GM19351 (cell line): ENCODE results near the gene IRF2.

Experiments
- ATAC-seq: cut with Tn5 transposase; IDR thresholded peaks from one replicate; pipeline ENCODE4 v1.9.1; 2021; ENCODE audit warnings: mild to moderate bottlenecking, moderate library complexity; ENCODE audit not compliant: unreplicated experiment

The IRF2 gene

DNA sequence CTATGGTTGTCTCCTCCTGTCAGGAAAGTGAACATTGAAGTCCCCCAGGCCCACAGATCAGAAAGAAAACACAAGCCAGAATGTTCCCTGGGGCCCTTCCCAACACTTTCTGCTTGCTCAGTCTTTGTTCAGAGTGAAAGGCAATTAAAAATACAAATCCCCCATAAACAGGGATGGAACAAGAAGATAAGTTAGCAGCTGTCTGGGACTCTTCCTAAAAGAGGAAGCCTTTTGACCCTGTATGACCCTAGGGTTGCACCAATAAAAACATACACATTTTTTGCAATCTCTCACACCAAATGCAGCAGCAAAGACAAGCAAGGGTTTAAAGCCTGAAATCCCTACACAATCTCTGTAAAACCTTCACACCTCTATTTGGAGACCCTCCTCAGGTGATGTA lies 22.6 kb downstream of the IRF2 start:
- no peak for ATAC-seq

DNA sequence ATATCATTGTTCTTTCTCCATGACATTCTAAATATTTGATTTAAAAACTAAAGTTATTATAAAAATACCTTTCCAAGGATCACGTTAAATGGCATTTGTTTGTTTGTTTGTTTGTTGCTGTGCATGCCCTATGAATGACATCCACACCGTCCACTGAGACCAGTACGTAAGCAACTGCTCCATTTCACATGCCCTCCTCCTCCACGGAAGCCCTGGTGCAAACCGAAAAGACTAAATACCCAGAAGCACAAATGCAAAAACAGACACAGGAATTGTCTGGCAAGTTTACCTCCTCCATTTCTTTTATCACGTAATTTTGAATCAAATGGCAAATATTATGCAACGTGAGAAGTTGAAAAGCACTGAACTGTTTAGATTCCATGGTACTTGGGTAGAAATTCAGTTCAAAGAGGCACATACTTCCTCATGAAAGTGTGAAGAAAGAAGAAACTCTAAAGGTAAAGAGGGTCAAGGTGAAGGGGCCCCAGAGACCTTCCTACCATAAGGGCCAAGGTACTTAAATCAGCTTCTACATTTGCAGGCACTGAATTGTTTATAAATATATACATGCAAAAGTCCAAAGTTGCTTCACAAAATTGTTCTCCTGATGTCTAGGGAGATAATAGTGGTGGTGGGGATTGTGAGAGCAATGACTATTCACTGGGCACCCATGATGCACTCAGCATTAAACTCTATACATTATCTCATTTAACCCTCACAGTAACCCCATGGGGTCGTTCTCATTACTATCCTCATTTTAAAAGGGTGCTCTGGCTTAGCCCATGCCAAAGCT lies 23.4 kb downstream of the IRF2 start:
- ATAC-seq: no peak

DNA sequence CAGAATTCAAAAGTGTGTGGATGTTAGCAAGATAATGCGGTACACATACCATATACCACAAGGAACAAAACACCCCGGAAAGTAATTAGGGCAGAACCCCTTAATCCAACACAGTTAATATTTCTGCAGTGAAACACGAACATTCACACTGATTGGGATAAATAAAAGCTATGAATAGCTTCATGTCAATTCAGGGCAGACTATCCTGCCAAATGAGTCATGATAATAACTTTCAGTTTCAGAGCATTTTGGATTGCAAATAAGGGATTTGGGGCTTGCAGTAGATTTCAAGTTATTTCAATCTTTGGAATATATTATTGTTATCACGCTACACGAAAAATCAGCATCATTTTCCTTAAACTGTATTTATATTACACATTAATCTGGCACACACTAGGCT lies 24.3 kb downstream of the IRF2 start:
- no peak for ATAC-seq

DNA sequence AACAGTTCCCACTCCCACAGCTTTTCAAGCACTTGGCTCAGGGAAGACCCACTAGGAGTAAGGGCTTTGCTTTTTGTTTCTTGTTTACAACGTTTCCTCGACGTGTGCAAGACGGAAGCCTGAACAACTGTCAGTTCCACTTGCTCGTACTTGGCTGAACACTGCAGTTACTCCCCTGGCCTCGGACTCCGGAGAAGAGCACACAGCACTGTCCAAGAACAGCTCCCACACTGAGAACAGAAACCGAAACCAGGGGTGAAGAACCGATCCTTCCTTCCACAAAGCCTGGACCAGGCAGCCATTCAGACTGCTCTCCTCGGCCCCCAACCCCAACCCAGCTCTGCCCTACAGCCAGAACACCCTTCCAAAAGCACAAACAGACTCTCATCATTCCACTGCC lies 25.5 kb downstream of the IRF2 start:
- no peak for ATAC-seq

DNA sequence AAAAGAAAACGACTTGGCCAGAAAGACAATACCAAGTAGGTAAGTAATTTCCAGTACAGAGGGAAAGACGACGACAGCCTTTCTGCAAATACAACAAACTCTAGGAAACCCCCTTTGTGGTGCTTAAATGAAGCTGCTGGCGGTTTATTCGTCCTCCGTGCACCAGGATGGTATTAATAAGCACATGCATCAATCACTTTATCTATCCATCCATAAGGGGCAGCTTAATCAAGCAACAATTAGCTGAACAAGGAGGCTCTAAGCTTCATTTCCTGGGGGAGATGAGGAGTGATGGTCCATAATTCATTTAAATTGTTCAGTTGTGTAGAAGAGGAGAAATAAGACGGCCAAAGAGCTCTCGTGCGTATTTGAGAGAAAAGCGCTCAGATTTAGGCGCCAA lies 26.2 kb downstream of the IRF2 start:
- no peak for ATAC-seq

DNA sequence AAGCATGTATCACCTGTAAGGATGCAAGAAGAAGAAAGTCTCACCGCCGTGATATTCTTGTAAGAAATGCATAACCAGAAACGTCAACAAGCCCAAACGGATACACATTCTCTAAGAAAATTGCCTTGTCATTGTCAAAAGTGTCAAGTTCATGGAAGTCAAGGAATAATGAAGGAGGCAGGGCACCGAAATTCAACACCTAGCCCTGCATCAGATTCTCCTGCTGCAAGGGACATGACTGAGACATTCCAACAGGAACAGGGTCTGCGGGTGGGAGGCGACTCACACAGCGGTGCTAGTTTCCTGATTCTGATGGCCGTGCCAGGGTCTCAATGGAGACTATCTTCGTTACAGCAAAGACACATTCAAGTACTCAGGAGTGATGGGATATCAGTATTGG lies 26.7 kb downstream of the IRF2 start:
- ATAC-seq: no peak

DNA sequence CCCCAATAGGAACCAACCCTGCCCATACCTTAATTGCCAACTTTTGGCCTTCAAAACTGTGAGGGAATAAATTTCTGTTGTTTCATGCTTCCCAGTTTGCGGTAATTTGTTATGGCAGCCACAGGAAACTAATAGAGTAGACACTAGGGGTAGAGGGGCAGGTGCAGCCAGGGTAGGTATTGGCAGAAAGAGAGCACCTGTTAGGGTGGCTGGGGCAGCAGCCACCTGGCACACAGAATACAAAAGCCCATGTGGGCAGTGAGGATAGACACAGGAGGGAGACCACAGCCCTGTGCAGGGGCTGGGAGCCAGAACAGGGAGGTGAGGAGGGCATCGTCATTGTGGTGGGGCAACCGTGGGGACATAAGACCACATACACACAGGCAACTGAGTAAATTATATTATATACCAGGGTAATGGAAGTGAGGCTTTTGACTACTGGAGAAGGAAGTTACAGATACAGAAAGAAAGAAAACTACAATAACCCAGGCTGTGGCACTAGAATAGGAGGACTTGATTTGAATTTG lies 28.2 kb downstream of the IRF2 start:
- no peak for ATAC-seq

DNA sequence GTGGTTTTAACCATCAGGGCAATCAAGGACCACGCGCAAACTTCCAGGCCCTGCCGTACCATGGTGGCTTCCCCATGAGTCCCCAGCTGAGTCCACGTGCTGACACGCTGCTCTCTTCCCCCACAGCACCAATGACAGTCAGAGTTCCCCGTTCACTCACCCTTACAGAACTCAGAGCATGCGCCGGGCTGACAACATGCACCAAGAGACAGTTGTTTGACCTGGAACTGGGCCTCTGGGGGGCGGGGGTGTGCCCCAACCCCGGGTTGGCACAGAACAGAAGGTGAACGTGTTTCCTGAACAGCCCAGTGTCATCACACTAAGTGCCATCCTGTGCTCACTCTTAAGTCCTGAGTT lies 29.4 kb downstream of the IRF2 start:
- peak; percentile 85 for ATAC-seq

DNA sequence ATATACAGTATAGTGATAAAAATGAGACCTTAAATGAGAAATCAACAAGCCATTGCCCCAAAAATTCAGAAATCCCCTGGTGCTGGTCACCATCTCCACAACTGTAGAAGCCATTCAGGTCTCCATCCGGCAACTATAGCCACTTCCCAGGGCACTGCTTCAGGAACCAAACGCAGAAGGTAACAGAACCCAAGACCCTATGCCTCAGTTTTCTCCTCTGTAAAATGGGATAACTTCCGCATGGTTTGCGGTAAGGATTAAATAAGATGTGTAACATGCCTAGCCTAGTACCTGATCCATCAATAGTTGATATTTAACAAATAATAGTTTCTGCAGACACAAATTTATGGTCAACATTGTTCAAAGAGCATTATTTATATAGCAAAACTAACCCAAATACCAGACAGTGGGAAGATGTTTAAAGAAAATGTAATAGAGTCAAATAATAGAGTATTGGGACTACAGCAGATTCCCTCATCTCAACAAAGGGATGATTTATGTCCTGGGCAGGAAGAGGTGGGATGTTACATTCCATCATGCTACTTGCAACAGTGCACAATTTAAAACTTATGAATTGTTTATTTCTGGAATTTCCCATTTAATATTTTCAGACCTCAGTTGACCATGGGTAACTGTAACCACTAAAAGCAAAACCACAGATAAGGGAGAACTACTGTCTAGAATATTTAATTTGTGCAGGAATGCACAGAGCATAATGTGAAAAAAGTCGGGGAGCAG lies 30.0 kb downstream of the IRF2 start:
- ATAC-seq: no peak

DNA sequence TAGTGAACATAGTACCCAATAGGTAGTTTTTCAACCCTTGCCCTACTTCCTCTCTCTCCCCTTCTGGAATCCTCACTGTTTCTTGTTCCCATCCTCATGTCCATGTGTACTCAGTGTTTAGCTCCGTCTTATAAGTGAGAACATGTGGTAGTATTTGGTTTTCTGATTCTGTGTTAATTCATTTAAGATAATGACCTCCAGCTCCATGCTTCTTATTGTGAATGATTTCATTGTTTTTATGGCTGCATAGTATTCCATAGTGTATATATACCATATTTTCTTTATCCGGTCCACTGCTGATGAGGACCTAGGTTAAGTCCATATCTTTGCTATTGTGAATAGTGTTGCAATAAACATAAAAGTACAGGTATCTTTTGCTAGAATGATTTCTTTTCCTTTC lies 31.0 kb downstream of the IRF2 start:
- ATAC-seq: no peak

DNA sequence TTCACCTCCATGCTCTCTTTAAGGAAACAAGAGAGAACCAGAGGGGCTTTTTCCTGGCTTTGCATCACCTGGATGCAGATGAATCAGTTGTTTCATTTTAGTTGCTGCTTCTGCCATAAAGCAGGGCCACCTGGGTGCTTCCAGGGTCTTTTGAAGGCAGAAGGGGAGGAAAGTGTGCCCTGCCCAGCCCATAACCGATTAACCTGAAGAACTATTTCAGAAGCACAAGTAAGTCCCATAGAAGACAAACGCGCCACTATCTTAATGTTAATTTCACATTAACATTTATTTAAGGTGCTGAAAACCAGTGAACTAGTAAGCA lies 32.1 kb downstream of the IRF2 start:
- no peak for ATAC-seq

DNA sequence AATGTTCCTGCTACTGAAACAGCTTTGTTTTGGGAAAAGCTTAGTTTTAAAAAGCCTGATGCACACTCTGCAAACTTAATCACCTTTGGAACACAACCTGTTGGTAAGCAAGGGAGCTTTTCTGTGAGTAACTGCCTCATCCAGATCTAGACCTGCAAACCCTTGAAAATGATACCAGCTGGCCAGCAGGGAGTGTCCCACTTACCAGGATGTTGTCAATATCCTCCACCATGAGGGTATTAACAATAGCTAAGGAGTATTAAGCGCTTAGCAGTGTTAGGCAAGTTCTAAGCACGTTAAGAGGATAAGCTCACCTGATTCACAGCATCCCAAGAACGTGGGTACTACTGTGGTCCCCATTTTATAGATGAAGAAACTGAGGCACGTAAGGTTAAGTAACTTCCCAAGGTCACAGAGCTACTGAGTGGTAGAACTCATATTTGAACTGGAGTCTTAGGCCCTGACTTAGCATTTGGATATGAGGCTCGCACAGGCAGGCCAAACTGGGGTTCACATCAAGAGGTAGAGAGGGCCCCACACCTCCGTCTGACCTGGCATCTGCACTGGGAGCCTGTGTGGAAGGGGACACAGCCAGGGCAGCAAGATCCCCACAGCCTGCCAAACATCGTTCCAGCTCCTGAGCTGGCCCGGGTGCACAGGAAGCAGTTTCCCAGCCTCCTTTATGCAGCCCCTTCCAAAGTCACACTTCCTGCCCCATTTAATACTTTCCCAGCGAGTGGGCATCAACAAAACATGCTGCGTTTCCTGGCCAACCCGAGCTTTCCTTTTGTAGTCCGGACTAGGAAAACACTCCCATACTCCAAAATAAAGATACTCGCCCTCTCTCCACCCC lies 32.7 kb downstream of the IRF2 start:
- ATAC-seq: no peak

DNA sequence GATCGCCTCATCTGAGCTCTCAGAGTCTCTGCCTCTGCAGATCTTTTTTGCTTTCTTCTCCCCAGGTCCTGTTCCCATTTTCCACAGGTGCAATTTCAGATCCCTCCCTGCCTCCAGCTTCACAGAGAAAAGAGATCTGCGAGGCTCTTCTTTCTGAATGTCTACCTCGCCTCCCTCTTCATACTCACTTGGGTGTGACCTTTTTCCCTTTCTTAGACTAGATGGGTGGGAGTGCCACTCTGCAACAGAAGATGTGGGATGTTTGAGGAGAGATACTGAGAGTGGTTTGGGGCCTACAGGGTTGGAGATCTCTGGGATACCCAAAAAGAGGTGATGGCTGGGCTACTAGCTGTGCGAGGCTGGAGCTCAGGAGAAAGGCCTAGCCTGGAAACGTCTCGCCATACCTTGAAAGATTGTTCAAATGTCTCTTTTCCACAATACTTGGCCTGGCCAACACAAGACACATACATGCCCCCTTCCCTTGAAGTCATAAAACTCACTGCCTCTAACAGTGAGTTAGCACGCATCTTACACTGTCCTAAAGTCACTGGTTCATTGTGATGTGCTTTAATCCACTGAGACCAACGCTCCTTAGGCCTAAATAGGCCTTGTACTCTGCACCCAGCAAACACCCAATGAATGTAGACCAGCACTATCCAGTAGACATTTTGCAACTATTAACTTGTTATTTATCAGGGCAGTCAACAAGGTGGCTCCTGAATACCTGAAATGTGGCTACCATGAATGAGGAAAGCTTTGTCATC lies 33.6 kb downstream of the IRF2 start:
- no peak for ATAC-seq

DNA sequence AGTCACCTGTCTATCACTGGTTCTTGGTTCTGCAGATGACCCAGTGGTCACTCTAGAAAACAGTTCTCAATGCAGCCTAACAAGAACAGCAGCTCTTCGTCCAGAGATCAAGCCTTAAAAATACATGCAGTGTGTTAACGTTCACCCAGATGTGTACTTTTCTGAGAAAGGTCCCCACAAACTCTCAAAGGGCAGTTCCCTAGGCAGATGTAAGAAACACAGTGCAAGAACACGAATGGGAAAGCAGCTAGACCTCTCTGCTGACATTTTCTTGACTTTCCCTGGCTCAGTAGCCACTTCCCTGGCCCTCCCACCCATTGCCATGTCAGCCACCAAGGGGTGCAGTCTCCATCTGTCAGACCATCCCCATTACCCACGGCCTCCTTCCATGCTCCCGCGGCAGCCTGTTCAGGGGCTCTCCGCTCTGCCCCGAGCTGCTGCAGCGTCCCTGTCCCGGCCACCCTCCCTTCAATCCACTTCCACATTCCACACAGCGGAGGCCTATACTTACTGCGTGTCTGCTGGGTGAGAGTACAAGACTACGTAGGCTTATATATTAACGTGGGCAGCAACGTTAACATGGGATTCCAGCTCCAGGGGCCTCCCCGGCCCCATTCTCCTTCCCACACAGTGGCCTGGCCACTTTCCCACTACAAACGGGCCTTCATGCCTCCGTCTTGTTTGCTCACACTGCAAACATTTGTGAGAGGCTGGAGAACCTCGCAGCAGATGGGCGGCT lies 34.3 kb downstream of the IRF2 start:
- ATAC-seq: no peak

DNA sequence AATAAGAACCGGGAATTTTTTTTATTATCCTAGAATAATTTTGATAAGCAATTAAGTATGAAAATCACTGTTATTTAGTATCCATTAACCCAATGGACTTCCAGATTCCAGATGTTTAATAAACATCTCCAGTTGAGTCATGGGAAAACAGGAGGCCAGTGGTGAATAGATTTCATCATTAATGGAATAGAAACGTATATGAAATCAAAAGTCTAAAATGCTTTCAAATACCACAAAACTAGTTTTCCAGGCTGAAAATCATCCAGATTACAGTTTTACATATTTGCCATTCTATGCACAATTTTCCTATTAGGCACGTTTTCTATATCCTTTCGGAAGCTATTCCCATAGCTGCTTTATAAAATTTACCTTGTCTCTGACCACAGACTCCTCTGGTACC lies 35.0 kb downstream of the IRF2 start:
- no peak for ATAC-seq

DNA sequence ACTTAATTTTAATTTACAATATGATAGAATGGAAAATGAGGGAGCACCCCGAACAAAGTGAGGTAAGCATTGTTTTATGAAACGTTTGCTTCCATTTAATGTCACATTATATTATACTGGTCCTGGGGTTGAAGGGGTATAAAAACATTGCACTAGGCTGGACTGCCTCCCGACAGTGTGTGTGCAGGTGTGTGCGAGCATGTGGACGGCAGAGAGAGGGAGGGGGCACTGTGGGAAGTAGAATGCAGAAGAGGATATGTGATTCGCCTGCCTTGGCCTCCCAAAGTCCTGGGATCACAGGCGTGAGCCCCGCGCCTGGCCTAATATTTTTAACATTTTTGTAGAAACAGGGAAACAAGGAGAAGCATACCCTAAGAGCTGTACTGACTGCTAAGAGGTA lies 36.0 kb downstream of the IRF2 start:
- no peak for ATAC-seq

DNA sequence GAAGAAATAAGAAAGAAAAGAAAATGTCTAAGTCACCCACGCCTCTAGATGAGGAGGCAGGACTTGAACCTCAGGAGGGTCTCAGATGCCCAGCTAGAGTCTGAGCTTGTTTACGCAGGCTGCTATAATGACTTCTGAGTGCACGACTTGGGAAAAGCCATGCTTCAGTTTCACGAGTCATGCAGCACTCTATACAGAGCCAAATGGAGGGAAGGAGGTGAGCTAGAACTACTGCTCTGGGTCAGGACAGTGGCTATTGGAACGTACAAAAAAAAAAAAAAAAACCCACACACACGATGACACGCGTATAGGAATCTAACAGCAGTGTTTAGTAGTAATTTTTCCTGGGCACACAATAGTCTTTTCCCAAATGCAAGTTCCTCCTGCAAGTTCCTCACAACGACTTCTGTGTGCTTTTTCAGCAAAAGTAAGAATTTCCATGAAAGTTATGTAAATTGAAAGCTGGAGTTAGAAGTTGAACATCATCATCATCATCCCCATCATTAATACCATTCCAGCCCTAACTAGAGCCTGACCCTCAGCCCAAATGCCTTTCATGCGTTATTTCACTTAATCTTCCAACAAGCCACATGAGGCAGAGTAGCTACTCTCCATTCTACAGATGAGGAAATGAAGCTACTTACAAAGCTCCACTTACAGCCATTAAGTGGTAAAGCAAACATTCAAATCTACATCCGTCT lies 36.6 kb downstream of the IRF2 start:
- ATAC-seq: peak; percentile 54

DNA sequence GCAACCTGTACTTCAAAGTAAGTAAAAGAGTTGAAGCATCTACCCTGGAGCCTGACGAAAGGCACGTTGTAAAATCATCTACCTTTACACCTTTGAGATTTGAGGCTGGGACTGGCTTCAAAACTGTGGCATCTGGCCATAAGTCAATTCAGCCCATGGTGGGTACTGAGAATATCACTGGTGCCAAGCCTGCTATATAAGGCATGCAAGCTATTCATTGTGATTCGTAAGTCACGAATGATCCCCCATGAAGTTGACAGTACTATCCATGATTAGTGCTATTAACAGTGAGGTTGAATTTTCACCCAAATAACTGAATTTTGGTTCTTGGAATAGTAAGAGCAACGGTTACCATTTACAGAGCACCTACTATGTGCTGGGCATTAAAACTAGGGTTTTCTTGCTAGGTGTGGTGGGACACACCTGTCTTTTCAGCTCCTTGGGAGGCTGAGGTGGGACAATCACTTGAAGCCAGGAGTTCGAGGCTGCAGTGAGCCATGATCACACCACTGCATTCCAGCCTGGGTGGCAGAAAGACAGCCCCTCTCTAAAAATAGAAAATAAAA lies 39.8 kb downstream of the IRF2 start:
- no peak for ATAC-seq

DNA sequence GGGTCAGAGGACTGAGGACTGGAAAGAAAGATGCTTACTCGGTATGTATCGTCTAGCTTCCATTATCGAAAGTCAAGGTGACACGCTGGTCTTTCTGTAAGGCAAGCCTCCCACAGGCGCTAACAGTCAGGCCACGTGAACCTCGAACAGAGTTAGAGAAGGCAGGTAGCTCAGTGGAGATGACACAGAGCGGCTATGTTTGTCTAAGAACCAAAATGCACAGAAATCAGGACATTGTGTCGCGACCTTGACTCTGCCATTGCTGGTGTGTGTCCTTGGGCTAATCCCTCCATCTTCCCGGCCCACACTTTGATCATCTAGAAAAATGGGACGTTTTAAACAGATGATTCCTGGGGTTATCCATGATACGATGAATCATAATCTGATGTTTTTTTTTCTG lies 40.3 kb downstream of the IRF2 start:
- ATAC-seq: no peak
